IPS DF 19.7 (cell line): ENCODE data around the gene ATP2B2.

Source experiments
- DNase-seq: peaks from one replicate; pipeline ENCODE4 v3.0.0-alpha.2; 2013; ENCODE audit warnings: low read depth, low spot score

The ATP2B2 gene

DNA sequence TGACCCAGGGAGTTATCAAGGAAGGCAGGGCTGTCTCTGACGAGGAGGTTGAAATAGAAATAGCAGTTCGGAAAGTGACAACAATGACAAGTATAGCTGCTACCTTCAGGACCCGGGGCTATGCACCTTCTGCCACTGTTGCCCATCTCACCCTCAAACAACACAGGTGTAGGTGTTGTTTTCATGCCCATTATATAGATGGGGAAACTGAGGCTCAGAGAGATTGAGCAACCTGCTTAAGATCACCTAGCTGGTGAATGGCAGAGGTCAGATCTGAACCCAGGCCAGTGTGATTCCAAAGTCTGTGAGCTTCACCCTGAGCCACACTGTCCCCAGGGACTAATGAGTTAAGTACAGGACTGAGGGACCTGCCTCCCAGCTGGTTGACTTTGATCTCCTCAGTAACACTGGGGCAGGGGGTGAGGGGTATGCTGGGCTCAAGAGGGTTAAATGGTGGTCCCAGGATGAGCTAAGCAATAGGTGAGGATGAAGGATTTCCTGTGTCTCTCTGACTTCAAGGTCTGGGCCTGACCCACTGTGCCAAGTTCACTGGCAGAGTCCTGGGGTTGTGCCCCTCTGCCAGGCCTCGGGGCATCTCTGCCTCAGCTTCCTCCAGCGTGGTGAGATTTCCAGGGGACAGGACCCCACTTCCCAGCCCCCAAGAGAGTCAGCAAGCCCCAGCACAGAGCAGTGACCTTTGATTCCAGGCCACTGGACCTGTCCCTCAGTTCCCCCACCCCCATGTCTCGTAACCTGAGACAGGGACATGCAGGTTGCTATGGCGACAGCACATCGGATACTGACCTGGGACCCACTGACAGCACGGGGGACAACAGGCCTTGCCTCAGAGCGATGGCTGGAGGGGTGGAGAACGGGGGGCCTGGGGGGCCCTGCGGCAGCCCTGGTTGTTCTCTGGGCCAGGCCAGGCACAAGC lies 35.0 kb downstream of the ATP2B2 start:
- peak; percentile 42 for DNase-seq

DNA sequence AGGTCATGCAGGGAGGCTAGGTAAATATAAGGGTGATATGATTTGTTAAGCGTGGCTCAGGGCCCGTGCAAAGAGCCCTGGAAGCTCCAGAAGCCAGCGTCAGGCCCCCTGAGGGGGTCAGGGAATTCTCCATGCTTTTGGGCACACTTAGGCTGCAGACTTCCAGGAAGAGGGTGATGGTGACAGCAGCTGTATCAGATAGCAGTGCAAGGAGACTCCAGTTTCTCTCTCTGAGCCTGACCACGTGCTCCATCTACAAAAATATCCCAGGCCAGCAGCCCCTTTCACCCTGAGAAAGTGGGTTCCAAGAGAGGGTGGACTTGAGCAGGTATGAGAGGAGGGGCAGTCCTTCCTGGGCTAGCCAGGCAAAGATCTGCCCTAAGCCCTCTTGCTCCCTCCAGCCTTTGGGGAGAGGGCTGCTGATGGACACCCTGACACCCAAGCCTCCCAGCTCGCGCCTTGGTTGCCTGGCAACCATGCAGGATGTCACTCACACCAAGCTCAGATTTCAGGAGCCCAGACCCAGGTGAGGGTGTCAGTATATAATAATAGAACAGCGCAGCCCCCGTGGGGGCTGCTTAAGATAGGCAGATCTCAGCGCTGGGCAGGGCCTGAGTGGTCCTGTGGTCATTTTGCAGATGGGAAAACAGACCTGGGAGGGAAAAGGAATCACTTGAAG lies 35.8 kb downstream of the ATP2B2 start:
- DNase-seq, result no peak

GRCh38 chr3:10468613-10469354 lies 36.6 kb downstream of the ATP2B2 start:
- no peak for DNase-seq

GRCh38 chr3:10467904-10468612 lies 37.3 kb downstream of the ATP2B2 start:
- DNase-seq, result no peak

DNA sequence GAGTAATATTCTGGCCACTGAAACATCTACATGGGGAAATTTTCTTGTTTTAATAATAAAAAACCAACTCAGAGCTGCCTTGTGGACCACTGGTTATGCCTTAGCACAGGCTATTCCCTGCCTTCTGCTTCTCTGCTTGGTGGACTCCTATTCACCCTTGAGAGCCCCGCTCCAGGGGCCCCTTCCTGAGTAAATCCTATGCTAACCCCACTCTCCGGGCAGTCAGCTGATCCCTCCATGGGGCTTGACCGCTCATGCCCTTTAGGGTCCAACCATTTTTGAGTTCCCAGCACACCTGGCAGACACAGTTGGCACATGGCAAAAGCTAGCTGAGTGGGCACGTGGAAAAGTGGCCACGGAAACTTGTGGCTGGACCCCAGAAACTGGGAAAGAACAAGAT lies 38.2 kb downstream of the ATP2B2 start:
- DNase-seq, result no peak

DNA sequence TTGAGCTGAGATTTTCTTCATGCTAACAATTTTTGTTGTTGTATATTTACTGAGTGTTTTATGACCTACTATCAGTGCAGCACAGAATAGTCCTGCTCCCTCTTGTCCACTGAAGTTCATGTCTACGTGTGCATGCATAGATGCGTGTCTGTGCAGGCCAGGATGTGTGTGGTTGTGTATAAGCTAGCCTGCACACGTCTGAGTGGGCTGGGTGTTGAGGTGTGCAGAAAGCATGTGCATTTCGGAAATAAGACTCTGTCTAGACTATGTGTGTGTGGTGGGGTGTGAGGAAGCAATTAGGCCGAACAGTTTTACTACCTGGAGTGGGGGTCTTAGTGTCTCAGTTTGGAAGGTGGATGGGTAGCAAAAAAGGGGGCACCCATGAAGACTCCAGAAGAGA lies 39.2 kb downstream of the ATP2B2 start:
- no peak for DNase-seq

DNA sequence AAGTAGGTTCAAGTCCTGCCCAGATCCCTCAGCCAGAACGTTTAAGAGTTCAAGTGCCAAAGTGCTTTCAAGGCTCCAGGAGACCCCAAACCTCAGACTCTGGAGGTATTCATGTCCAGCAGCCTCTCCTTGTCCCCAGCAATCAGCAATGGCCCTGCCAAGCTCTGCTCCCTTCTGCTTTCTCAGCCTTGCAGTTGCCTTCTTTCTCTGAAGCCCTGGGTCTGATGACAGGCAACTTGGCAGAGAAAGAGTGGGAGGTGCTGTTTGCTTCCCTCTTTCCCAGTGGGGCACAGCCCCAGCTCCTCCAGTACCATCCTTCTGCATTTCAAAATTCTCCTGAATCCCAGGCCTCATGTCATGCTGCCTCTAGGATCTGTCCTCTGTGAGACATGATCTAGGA lies 40.2 kb downstream of the ATP2B2 start:
- DNase-seq, result no peak

- DNase-seq, result no peak
Measured at GRCh38 chr3:10463533-10464434, 41.6 kb downstream of the ATP2B2 start.

DNA sequence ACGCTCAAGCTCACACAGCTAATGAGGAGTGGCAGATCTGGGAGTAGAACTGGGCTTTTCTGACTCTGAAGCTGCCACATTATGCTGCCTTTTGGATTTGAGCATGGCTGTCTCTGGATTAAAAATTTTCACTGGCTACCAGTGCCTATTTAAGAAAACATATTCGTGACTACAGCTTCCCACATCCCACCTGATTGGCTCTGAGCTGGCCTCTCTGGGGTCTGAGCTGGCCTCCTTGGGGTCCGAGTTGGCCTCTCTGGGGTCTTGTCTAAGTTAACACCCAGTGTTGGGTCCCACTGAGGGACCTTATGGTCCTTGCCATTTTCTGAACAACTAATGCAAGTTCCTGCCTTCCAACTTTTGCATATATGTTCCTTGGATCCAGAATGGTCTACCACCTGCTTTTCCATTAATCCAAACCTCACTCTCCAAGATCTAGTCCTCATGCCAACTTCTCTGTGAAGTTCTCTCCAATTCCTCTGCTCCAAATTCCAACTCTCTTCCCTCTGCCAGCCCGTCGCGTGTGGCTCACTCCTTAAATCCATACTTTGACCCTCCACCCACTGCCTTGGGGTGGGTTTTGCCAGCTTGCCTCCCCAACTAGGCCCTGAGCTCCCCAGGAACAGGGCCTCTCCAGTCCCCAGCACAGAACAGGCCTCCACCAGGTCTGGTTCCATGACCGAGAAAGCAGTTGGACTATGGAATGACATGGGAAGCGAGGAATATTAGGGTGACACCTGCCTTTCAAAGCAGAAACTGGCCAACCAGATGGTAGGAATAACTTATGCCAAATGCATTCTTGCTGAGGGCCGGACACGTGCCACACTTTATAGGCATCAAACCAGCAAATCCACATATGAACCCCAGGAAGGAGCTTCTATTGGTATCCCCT lies 42.5 kb downstream of the ATP2B2 start:
- DNase-seq, result no peak

- no peak for DNase-seq
Measured at GRCh38 chr3:10460951-10461545, 44.3 kb downstream of the ATP2B2 start.

DNA sequence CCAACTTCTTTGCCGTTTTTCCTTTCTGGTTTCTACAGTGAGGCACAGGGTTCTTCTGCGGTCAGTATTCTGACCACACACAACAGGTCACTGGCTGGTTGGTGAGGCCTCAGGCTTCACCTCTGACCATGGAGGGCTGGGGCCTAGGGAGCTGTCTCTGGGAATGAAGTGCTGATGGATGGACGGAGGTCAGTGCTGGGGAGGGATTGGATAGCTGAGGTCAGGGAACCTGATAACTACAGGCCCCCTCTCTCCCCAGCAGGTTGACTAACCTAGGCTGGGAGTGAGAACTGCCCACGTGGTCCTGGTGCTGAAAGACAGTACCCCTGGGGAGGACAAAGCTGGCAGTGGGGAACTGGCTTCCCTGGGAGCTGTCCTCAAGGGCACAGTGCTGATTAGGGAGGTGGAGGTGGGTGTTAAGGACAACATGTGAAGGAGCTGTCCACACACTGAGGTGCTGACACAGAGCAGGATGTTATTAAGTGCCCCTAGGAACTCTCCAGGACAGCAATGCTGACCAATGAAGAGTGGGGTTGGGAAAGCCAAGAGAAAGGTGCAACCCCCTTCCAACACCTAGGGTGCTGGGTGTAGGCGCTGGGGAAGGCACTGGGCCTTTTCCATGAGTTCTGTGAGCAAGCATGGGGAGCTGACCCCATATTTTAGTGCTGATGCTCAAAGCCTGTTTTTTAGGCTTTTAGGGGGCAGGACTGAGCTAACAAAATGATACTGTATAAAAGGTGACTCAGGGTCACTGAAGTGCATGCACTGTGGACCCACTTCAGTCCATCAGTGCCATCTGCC lies 45.2 kb downstream of the ATP2B2 start:
- DNase-seq, result peak; percentile 95

DNA sequence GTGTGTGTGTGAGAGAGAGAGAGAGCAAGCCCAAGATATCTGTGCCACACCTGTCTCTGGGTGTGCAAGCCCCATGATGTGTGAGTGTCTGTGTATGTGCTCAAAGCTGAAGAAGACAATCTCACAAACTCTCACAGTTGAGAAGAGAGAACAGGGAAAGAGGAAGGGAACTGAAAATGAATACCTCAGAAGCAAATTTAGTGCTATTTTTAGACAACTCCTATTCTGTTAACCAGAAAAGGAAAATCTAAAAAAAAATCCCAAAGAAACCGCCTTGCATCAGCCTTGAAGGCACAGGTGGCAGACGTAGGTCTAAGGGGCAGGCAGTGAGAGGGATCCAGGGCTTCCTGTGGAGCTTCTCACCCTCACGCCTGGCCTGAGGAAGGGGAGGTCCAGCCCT lies 47.8 kb downstream of the ATP2B2 start:
- no peak for DNase-seq

- DNase-seq, result no peak
Measured at GRCh38 chr3:10456981-10457380, 48.4 kb downstream of the ATP2B2 start.

DNA sequence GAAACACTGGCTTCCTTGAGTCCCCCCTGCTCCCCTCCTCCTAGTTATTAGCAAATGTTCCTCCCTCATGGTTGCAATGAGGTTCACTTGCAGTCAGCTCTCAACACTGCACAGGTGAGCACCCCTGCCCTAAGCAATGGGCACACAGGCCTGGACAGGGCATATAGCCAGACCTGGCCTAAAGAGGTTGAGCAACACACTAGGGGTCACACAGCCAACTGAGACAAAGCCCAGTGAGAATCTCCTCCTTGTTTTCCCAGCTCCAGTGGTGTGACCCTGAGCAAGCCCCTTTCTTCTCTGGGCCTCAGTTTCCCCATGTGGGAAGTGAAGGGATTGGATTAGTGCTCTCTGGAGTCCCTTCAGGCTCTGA lies 49.9 kb downstream of the ATP2B2 start:
- DNase-seq, result no peak

GRCh38 chr3:10454907-10455544 lies 50.4 kb downstream of the ATP2B2 start:
- DNase-seq, result no peak

DNA sequence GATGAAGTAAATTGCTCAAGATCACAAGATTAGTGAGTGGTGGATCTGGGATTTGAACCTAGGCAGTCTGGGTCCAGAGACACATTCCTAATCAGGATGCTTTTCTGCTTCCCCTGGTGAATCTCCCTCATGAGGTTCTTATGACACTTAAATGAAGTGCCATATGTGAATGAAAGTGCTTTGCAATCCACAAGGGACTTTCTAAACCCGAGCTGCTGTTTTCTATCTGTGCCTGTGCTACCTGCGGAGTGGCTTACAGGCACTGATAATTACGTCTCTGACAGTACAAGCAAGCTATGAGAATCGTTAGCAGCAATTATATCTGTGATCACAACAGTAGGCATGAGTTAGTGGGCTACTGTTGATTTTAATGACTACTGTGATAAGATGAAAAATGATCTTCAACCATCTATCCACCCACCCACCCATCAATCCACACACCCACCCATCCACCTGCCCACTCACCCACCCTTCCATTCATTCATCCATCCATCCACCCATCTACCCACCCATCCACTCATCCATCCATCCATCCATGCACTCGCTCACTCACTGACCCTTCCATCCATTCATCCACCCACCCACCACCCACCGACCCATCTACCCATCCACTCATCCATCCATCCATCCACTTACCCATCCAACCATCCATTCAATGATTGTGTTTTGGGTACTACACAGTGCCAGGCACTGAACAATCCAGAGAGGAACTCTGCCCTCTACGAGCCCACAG lies 51.8 kb downstream of the ATP2B2 start:
- no peak for DNase-seq
